Activated naive CD4-positive, alpha-beta T cell treated with anti-CD3 and anti-CD28 coated beads, Interleukin-2, amount 10 ng/mL, durations not matched to agents 7 days and 5 days (primary cell): ENCODE measurements around the gene NOS3.

Source experiments
- CTCF ChIA-PET: fragments of 350-600 bp; sonication (Branson Sonifier 250); formaldehyde crosslinking; loops from one replicate; lab custom pipeline; 2021; ENCODE audit warnings: antibody characterized with exemption; lab: Charles Lee
- DNase-seq: peaks from one replicate; pipeline ENCODE4 v3.0.0-alpha.2; 2020
- H3K27ac Mint-ChIP-seq: one replicate; pipeline ENCODE4 v1.8.0; 2021; ENCODE audit warnings: mild to moderate bottlenecking, moderate library complexity, mixed read lengths
- H3K27me3 Mint-ChIP-seq: one replicate; pipeline ENCODE4 v1.8.0; 2021; ENCODE audit warnings: mild to moderate bottlenecking, mixed read lengths
- H3K36me3 Mint-ChIP-seq: one replicate; pipeline ENCODE4 v1.8.0; 2021; ENCODE audit warnings: mixed read lengths
- H3K4me1 Mint-ChIP-seq: one replicate; pipeline ENCODE4 v1.8.0; 2021; ENCODE audit warnings: mixed read lengths
- H3K4me3 Mint-ChIP-seq: one replicate; pipeline ENCODE4 v1.8.0; 2021; ENCODE audit warnings: mild to moderate bottlenecking, moderate library complexity, mixed read lengths
- H3K9me3 Mint-ChIP-seq: one replicate; pipeline ENCODE4 v1.8.0; 2021; ENCODE audit warnings: mixed read lengths

NOS3 gene

GRCh38 chr7:150998341-150998740, 7.5 kb downstream of the NOS3 start:
- H3K4me1 Mint-ChIP-seq: peaks cover 45% of the 10 kb centered on the region
- H3K27ac Mint-ChIP-seq: peak overlapping the region; percentile 69
- H3K27me3 Mint-ChIP-seq: peaks cover 4% of the 10 kb centered on the region
- H3K36me3 Mint-ChIP-seq: peaks cover 18% of the 10 kb centered on the region
- no peak overlapping the region for H3K4me3 Mint-ChIP-seq
- no peak for DNase-seq
- H3K9me3 Mint-ChIP-seq: no peaks in the 10 kb centered on the region
- CTCF ChIA-PET: interaction anchor here (1.7 to 2.0 kb wide), 2 partner anchors 12 to 20 kb away, joined by 4 to 9 read pairs; no protein-coding TSS in a partner anchor

- H3K4me1 Mint-ChIP-seq: peaks cover 43% of the 10 kb centered on the region
- H3K27me3 Mint-ChIP-seq: peaks cover 4% of the 10 kb centered on the region
- peaks cover 18% of the 10 kb centered on the region for H3K36me3 Mint-ChIP-seq
- DNase-seq: no peak
- no peak overlapping the region for H3K4me3 Mint-ChIP-seq
- no peaks in the 10 kb centered on the region for H3K9me3 Mint-ChIP-seq
- no peak overlapping the region for H3K27ac Mint-ChIP-seq
- CTCF ChIA-PET: no interaction called here
Observed at GRCh38 chr7:150999001-150999400, 8.2 kb downstream of the NOS3 start.

GRCh38 chr7:150999497-151000230, 8.8 kb downstream of the NOS3 start:
- DNase-seq: no peak
- Mint-ChIP-seq H3K27me3 (peaks cover 4% of the 10 kb centered on the region), H3K4me3 (no peak overlapping the region), H3K4me1 (peaks cover 37% of the 10 kb centered on the region), H3K36me3 (peaks cover 20% of the 10 kb centered on the region), H3K9me3 (no peaks in the 10 kb centered on the region), H3K27ac (no peak overlapping the region)
- CTCF ChIA-PET: no interaction called here

GRCh38 chr7:151000897-151001495, 10.2 kb downstream of the NOS3 start:
- Mint-ChIP-seq H3K9me3 (no peaks in the 10 kb centered on the region), H3K36me3 (peaks cover 24% of the 10 kb centered on the region), H3K27ac (peak overlapping the region; percentile 37), H3K27me3 (peaks cover 4% of the 10 kb centered on the region), H3K4me3 (no peak overlapping the region), H3K4me1 (peaks cover 39% of the 10 kb centered on the region)
- no peak for DNase-seq
- CTCF ChIA-PET: no interaction called here

- no peak for DNase-seq
- H3K36me3 Mint-ChIP-seq: peaks cover 25% of the 10 kb centered on the region
- peaks cover 41% of the 10 kb centered on the region for H3K4me1 Mint-ChIP-seq
- no peaks in the 10 kb centered on the region for H3K9me3 Mint-ChIP-seq
- H3K27ac Mint-ChIP-seq: no peak overlapping the region
- peaks cover 4% of the 10 kb centered on the region for H3K27me3 Mint-ChIP-seq
- CTCF ChIA-PET: no interaction called here
- no peak overlapping the region for H3K4me3 Mint-ChIP-seq
Observed at GRCh38 chr7:151001546-151001945, 10.7 kb downstream of the NOS3 start.

- CTCF ChIA-PET: interaction anchor here (1.2 kb wide), 1 partner anchor 19 kb away, joined by 3 read pairs; no protein-coding TSS in a partner anchor
- no peak overlapping the region for H3K27ac Mint-ChIP-seq
- H3K4me1 Mint-ChIP-seq: peaks cover 40% of the 10 kb centered on the region
- no peaks in the 10 kb centered on the region for H3K9me3 Mint-ChIP-seq
- H3K27me3 Mint-ChIP-seq: no peaks in the 10 kb centered on the region
- H3K36me3 Mint-ChIP-seq: peaks cover 23% of the 10 kb centered on the region
- no peak overlapping the region for H3K4me3 Mint-ChIP-seq
- no peak for DNase-seq
Observed at GRCh38 chr7:151003572-151003971, 12.8 kb downstream of the NOS3 start.

GRCh38 chr7:151005566-151005965, 14.7 kb downstream of the NOS3 start:
- Mint-ChIP-seq H3K4me3 (no peak overlapping the region), H3K9me3 (no peaks in the 10 kb centered on the region), H3K27ac (no peak overlapping the region)

GRCh38 chr7:151006590-151007300, 15.9 kb downstream of the NOS3 start:
- Mint-ChIP-seq H3K4me3 (no peak overlapping the region), H3K27ac (peak overlapping the region; percentile 78), H3K9me3 (no peaks in the 10 kb centered on the region), H3K36me3 (peaks cover 22% of the 10 kb centered on the region), H3K27me3 (no peaks in the 10 kb centered on the region), H3K4me1 (peaks cover 53% of the 10 kb centered on the region)
- CTCF ChIA-PET: interaction anchor here (1.5 to 4.3 kb wide), 5 partner anchors 12 to 44 kb away, joined by 3 to 33 read pairs (median 9); partner anchors contain the start of gene NOS3
- DNase-seq: no peak

More at GRCh38 chr7:151005566-151005965, 14.7 kb downstream of the NOS3 start:
- CTCF ChIA-PET: interaction anchor here (0.7 to 3.7 kb wide), 4 partner anchors 13 to 55 kb away, joined by 3 to 15 read pairs (median 6); no protein-coding TSS in a partner anchor
- DNase-seq: no peak
- H3K4me1 Mint-ChIP-seq: peaks cover 46% of the 10 kb centered on the region
- H3K36me3 Mint-ChIP-seq: peaks cover 25% of the 10 kb centered on the region
- no peaks in the 10 kb centered on the region for H3K27me3 Mint-ChIP-seq

- no peaks in the 10 kb centered on the region for H3K9me3 Mint-ChIP-seq
- peaks cover 61% of the 10 kb centered on the region for H3K4me1 Mint-ChIP-seq
- H3K36me3 Mint-ChIP-seq: peaks cover 25% of the 10 kb centered on the region
- H3K4me3 Mint-ChIP-seq: peak overlapping the region; percentile 65
- H3K27ac Mint-ChIP-seq: peak overlapping the region; percentile 90
- H3K27me3 Mint-ChIP-seq: no peaks in the 10 kb centered on the region
- CTCF ChIA-PET: interaction anchor here (0.8 to 4.3 kb wide), 9 partner anchors 11 to 103 kb away, joined by 3 to 33 read pairs (median 5); partner anchors contain the start of gene NOS3
- DNase-seq: no peak
Observed at GRCh38 chr7:151007469-151007898, 16.7 kb downstream of the NOS3 start.

- H3K4me3 Mint-ChIP-seq: peak overlapping the region; percentile 65
- H3K4me1 Mint-ChIP-seq: peaks cover 67% of the 10 kb centered on the region
- H3K27me3 Mint-ChIP-seq: no peaks in the 10 kb centered on the region
- DNase-seq: peak; percentile 59
- no peaks in the 10 kb centered on the region for H3K9me3 Mint-ChIP-seq
- CTCF ChIA-PET: interaction anchor here (0.8 to 4.3 kb wide), 12 partner anchors 10 to 130 kb away, joined by 3 to 33 read pairs (median 4); partner anchors contain the start of gene NOS3
- H3K27ac Mint-ChIP-seq: peak overlapping the region; percentile 90
- peaks cover 29% of the 10 kb centered on the region for H3K36me3 Mint-ChIP-seq
Observed at GRCh38 chr7:151008143-151008510, 17.3 kb downstream of the NOS3 start.

GRCh38 chr7:151008511-151009323, 17.9 kb downstream of the NOS3 start:
- peak overlapping the region; percentile 65 for H3K4me3 Mint-ChIP-seq
- H3K4me1 Mint-ChIP-seq: peaks cover 71% of the 10 kb centered on the region
- peak; percentile 72 for DNase-seq
- H3K9me3 Mint-ChIP-seq: no peaks in the 10 kb centered on the region
- no peaks in the 10 kb centered on the region for H3K27me3 Mint-ChIP-seq
- CTCF ChIA-PET: interaction anchor here (0.9 to 4.3 kb wide), 13 partner anchors 10 to 131 kb away, joined by 3 to 33 read pairs (median 5); partner anchors contain the start of genes ABCB8 and NOS3
- H3K27ac Mint-ChIP-seq: peak overlapping the region; percentile 90
- peaks cover 29% of the 10 kb centered on the region for H3K36me3 Mint-ChIP-seq

- H3K27me3 Mint-ChIP-seq: no peaks in the 10 kb centered on the region
- peak overlapping the region; percentile 94 for H3K27ac Mint-ChIP-seq
- CTCF ChIA-PET: interaction anchor here (1.4 to 4.3 kb wide), 8 partner anchors 9 to 101 kb away, joined by 3 to 33 read pairs (median 13); partner anchors contain the start of gene ABCB8
- peaks cover 79% of the 10 kb centered on the region for H3K4me1 Mint-ChIP-seq
- DNase-seq: no peak
- no peak overlapping the region for H3K4me3 Mint-ChIP-seq
- peaks cover 31% of the 10 kb centered on the region for H3K36me3 Mint-ChIP-seq
- H3K9me3 Mint-ChIP-seq: no peaks in the 10 kb centered on the region
Observed at GRCh38 chr7:151009327-151010036, 18.7 kb downstream of the NOS3 start.

- peak overlapping the region; percentile 73 for H3K4me3 Mint-ChIP-seq
- H3K36me3 Mint-ChIP-seq: peaks cover 31% of the 10 kb centered on the region
- H3K4me1 Mint-ChIP-seq: peaks cover 84% of the 10 kb centered on the region
Observed at GRCh38 chr7:151010037-151010306, 19.2 kb downstream of the NOS3 start.

More at GRCh38 chr7:151010037-151010306, 19.2 kb downstream of the NOS3 start:
- no peak for DNase-seq
- Mint-ChIP-seq H3K27ac (peak overlapping the region; percentile 94), H3K9me3 (no peaks in the 10 kb centered on the region), H3K27me3 (no peaks in the 10 kb centered on the region)
- CTCF ChIA-PET: interaction anchor here (1.4 to 4.3 kb wide), 7 partner anchors 8 to 101 kb away, joined by 3 to 33 read pairs (median 16); partner anchors contain the start of gene ABCB8
